CD4-positive, alpha-beta T cell treated with Interleukin-15 for 4 hours (primary cell): ENCODE data around the gene ACP7.
"Not testable (repeated sequence)": the region's sequence is repeated elsewhere in the genome, so short reads cannot be mapped to it uniquely, and the experiment has no call there.

ENCODE experiments used
- DNase-seq: peaks from one replicate; pipeline ENCODE4 v3.0.0-alpha.2; 2020; ENCODE audit warnings: low spot score

ACP7 gene

GRCh38 chr19:39083983-39084731 lies at the start of gene ACP7:
Gene ACP7 (plus strand): TSS chr19:39084368. CDS start chr19:39085270, 902 bp downstream.
- peak; percentile 1 for DNase-seq

- no peak for DNase-seq
Observed at GRCh38 chr19:39036581-39036980, 47.6 kb upstream of the ACP7 start.

GRCh38 chr19:39037194-39037593 lies 47.0 kb upstream of the ACP7 start:
- DNase-seq = no peak

GRCh38 chr19:39038098-39038497 lies 46.1 kb upstream of the ACP7 start:
- no peak for DNase-seq

- no peak for DNase-seq
Observed at GRCh38 chr19:39045506-39045905, 38.7 kb upstream of the ACP7 start.

- no peak for DNase-seq
Observed at GRCh38 chr19:39046037-39046821, 37.9 kb upstream of the ACP7 start.

- DNase-seq = no peak
Observed at GRCh38 chr19:39047073-39047472, 37.1 kb upstream of the ACP7 start.

GRCh38 chr19:39052243-39052746 lies 31.9 kb upstream of the ACP7 start:
- DNase-seq = peak; percentile 65

GRCh38 chr19:39052846-39053245 lies 31.3 kb upstream of the ACP7 start:
- no peak for DNase-seq

- no peak for DNase-seq
Observed at GRCh38 chr19:39053276-39054090, 30.7 kb upstream of the ACP7 start.

GRCh38 chr19:39054091-39054470 lies 30.1 kb upstream of the ACP7 start:
- DNase-seq = no peak

GRCh38 chr19:39057615-39058014 lies 26.6 kb upstream of the ACP7 start:
- DNase-seq = no peak

- DNase-seq = no peak
Observed at GRCh38 chr19:39059302-39059701, 24.9 kb upstream of the ACP7 start.

- no peak for DNase-seq
Observed at GRCh38 chr19:39060171-39060570, 24.0 kb upstream of the ACP7 start.

- no peak for DNase-seq
Observed at GRCh38 chr19:39064405-39064804, 19.8 kb upstream of the ACP7 start.

GRCh38 chr19:39065928-39066327 lies 18.2 kb upstream of the ACP7 start:
- DNase-seq = no peak

- no peak for DNase-seq
Observed at GRCh38 chr19:39067104-39067503, 17.1 kb upstream of the ACP7 start.

GRCh38 chr19:39068259-39068658 lies 15.9 kb upstream of the ACP7 start:
- DNase-seq = not testable (repeated sequence)

- no peak for DNase-seq
Observed at GRCh38 chr19:39070888-39071287, 13.3 kb upstream of the ACP7 start.

- no peak for DNase-seq
Observed at GRCh38 chr19:39074205-39074692, 9.9 kb upstream of the ACP7 start.

GRCh38 chr19:39074942-39075341 lies 9.2 kb upstream of the ACP7 start:
- DNase-seq = no peak

- DNase-seq = no peak
Observed at GRCh38 chr19:39077323-39077722, 6.8 kb upstream of the ACP7 start.
